Activated B cell treated with CpG ODN at 0.5 μM for 24 hours (primary cell): ENCODE data around the gene TPGS2. TPM values are rescaled to one million over a fixed set of nuclear protein-coding genes. Genes with fewer than 3 reads are reported as not detected.

Source experiments
- ATAC-seq: fragments of 200-7000 bp; cut with Tn5 transposase; one replicate; pipeline ENCODE4 v1.10.0; 2021; ENCODE audit warnings: low read depth, mild to moderate bottlenecking, moderate library complexity
- CTCF ChIA-PET: fragments of 350-600 bp; sonication (Branson Sonifier 250); formaldehyde crosslinking; loops from one replicate; lab custom pipeline; 2021; ENCODE audit warnings: antibody characterized with exemption; lab: Charles Lee
- POLR2A ChIA-PET: fragments of 350-600 bp; sonication (Branson Sonifier 250); formaldehyde crosslinking; loops from one replicate; lab custom pipeline; 2021; ENCODE audit warnings: antibody characterized with exemption; lab: Charles Lee
- DNase-seq: peaks from one replicate; pipeline ENCODE4 v3.0.0; 2022
- H3K27ac Mint-ChIP-seq: one replicate; pipeline ENCODE4 v1.8.0; 2020; ENCODE audit warnings: mixed read lengths
- H3K27me3 Mint-ChIP-seq: one replicate; pipeline ENCODE4 v1.8.0; 2021; ENCODE audit warnings: mixed read lengths
- H3K36me3 Mint-ChIP-seq: one replicate; pipeline ENCODE4 v1.8.0; 2021; ENCODE audit warnings: low read depth, mixed read lengths
- H3K4me1 Mint-ChIP-seq: one replicate; pipeline ENCODE4 v1.8.0; 2021; ENCODE audit warnings: mixed read lengths
- H3K4me3 Mint-ChIP-seq: one replicate; pipeline ENCODE4 v1.8.0; 2020; ENCODE audit warnings: mild to moderate bottlenecking, mixed read lengths
- H3K9me3 Mint-ChIP-seq: one replicate; pipeline ENCODE4 v1.8.0; 2020; ENCODE audit warnings: mixed read lengths
- CTCF ChIP-seq: fragments of 200-600 bp; IDR thresholded peaks from one replicate; pipeline ENCODE4 v1.8.0; 2022; ENCODE audit warnings: antibody characterized with exemption, mild to moderate bottlenecking
- intact Hi-C: fragments of 100-400 bp; cut with micrococcal nuclease; formaldehyde crosslinking; loops from one replicate; pipeline ENCODE4 v1.15.1; 2024
- total RNA-seq: library from RNA; stranded (reverse); gene quantifications from 2 replicates; pipeline ENCODE4 v1.2.3, GENCODE V29; 2022

Gene TPGS2
- total RNA-seq, 1 donor from 2014 or later, result 45.1 TPM

DNA sequence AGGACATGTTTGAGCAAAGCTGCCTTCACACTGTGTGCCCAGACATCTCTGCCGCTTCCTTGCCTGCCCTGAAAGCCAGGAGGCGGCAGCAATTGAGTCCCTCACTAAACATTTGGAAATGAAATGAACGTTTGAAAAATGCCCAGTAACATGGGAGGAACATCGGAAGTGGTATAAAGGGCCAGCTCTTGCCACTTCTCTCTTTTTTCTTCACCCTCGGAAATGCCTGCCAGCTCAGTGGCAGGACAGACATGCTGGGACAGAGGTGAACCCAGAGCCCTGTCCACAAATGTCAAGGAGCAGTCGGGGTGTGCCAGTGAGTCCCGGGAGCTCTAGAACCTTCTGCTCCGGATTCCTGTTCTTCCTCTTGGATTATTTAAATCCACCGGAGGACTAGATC lies 46.1 kb downstream of the TPGS2 start:
- H3K27ac Mint-ChIP-seq, result no peak overlapping the region
- POLR2A ChIA-PET, result no interaction called here
- ATAC-seq, result no peak
- intact Hi-C loops, result no loop called here
- H3K36me3 Mint-ChIP-seq, result peaks cover 16% of the 10 kb centered on the region
- CTCF ChIA-PET, result no interaction called here
- no peaks in the 10 kb centered on the region for H3K9me3 Mint-ChIP-seq
- no peaks in the 10 kb centered on the region for H3K4me1 Mint-ChIP-seq
- no peak for DNase-seq
- TF ChIP-seq CTCF, result no peak
- H3K4me3 Mint-ChIP-seq, result no peak overlapping the region
- H3K27me3 Mint-ChIP-seq, result no peaks in the 10 kb centered on the region

DNA sequence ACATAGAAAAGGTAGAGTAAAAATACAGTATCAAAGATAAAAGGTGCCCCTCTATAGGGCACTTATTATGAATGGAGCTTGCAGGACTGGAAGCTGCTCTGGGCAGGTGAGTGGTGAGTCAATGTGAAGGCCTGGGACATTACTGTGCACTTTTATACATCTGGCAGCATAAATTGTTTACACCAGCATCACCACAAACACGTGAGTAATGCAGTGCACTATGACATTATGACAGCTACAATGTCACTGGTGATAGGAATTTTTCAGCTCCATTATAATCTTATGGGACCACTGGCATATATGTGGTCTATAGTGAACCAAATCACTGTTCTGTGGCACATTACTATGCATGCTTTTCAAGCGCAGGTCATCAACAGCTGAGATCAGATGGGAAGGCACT lies 48.1 kb downstream of the TPGS2 start:
- CTCF ChIA-PET, result no interaction called here
- Mint-ChIP-seq H3K9me3 (no peaks in the 10 kb centered on the region), H3K27me3 (no peaks in the 10 kb centered on the region), H3K27ac (no peak overlapping the region), H3K4me1 (no peaks in the 10 kb centered on the region), H3K36me3 (peaks cover 8% of the 10 kb centered on the region), H3K4me3 (no peak overlapping the region)
- no peak for ATAC-seq
- DNase-seq, result no peak
- intact Hi-C loops, result no loop called here
- TF ChIP-seq CTCF, result no peak
- POLR2A ChIA-PET, result no interaction called here

DNA sequence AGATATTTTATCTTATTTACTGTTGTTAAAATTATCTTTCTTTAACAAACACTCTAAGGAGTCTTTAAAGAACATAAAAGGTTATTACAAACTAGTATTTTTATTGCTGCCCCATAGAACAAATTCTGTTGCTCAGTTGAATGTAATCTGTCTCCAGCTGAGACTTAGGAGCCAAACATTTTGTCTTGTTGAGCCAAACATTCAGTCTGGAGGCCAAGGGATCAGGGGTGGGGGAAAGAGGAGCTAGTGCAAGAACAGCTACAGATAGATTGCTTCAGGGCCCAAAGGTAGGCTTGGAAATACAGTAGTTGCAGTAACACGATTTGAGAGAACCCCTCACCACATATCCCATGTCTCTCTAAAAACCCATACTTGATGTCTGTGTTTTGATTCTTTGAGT lies 51.2 kb downstream of the TPGS2 start:
- TF ChIP-seq CTCF, result no peak
- intact Hi-C loops, result no loop called here
- Mint-ChIP-seq H3K9me3 (no peaks in the 10 kb centered on the region), H3K27ac (peak overlapping the region; percentile 16), H3K4me1 (no peaks in the 10 kb centered on the region), H3K4me3 (no peak overlapping the region), H3K27me3 (no peaks in the 10 kb centered on the region), H3K36me3 (peaks cover 4% of the 10 kb centered on the region)
- DNase-seq (no peak), ATAC-seq (no peak)
- POLR2A ChIA-PET, result no interaction called here
- CTCF ChIA-PET, result no interaction called here

GRCh38 chr18:36776650-36777049 lies 52.2 kb downstream of the TPGS2 start:
- TF ChIP-seq CTCF, result no peak
- no peak for ATAC-seq

GRCh38 chr18:36775396-36775795 lies 53.4 kb downstream of the TPGS2 start:
- TF ChIP-seq CTCF, result no peak
- H3K4me1 Mint-ChIP-seq, result peaks cover 7% of the 10 kb centered on the region
- H3K27ac Mint-ChIP-seq, result no peak overlapping the region
- no peak for DNase-seq
- no peaks in the 10 kb centered on the region for H3K27me3 Mint-ChIP-seq
- H3K9me3 Mint-ChIP-seq, result no peaks in the 10 kb centered on the region
- intact Hi-C loops, result no loop called here
- no peak for ATAC-seq
- ChIA-PET POLR2A (no interaction called here), CTCF (no interaction called here)
- no peak overlapping the region for H3K4me3 Mint-ChIP-seq
- no peaks in the 10 kb centered on the region for H3K36me3 Mint-ChIP-seq

More at GRCh38 chr18:36776650-36777049, 52.2 kb downstream of the TPGS2 start:
- peaks cover 2% of the 10 kb centered on the region for H3K36me3 Mint-ChIP-seq
- CTCF ChIA-PET, result no interaction called here
- H3K27ac Mint-ChIP-seq, result no peak overlapping the region
- H3K9me3 Mint-ChIP-seq, result no peaks in the 10 kb centered on the region
- H3K27me3 Mint-ChIP-seq, result no peaks in the 10 kb centered on the region
- POLR2A ChIA-PET, result no interaction called here
- no peaks in the 10 kb centered on the region for H3K4me1 Mint-ChIP-seq
- intact Hi-C loops, result no loop called here
- no peak overlapping the region for H3K4me3 Mint-ChIP-seq
- no peak for DNase-seq
